ENCODE data around the gene NPHP1.
"Not testable (repeated sequence)": the region's sequence is repeated elsewhere in the genome, so short reads cannot be mapped to it uniquely, and the experiment has no call there.

The NPHP1 gene

GRCh38 chr2:110104025-110104771 lies 100.6 kb downstream of the NPHP1 start:
- no peak for DNase-seq

GRCh38 chr2:110103061-110103961 lies 101.5 kb downstream of the NPHP1 start:
- DNase-seq = no peak

- DNase-seq = no peak
These were observed 102.7 kb downstream of the NPHP1 start for GRCh38 chr2:110101901-110102803.

GRCh38 chr2:110101280-110101844 lies 103.5 kb downstream of the NPHP1 start:
- peak in 40 of 56 donors; percentile 2 to 73 (median 37) for DNase-seq

- not testable (repeated sequence) for DNase-seq
These were observed 103.9 kb downstream of the NPHP1 start for GRCh38 chr2:110100880-110101279.

- no peak for DNase-seq
These were observed 104.3 kb downstream of the NPHP1 start for GRCh38 chr2:110100480-110100879.

GRCh38 chr2:110099471-110100225 lies 105.2 kb downstream of the NPHP1 start:
- DNase-seq = no peak

GRCh38 chr2:110099038-110099425 lies 105.8 kb downstream of the NPHP1 start:
- no peak for DNase-seq

GRCh38 chr2:110097506-110098220 lies 107.2 kb downstream of the NPHP1 start:
- no peak for DNase-seq

- DNase-seq = no peak
These were observed 108.7 kb downstream of the NPHP1 start for GRCh38 chr2:110095994-110096633.

- not testable (repeated sequence) for DNase-seq
These were observed 109.8 kb downstream of the NPHP1 start for GRCh38 chr2:110094884-110095534.

GRCh38 chr2:110093924-110094323 lies 110.9 kb downstream of the NPHP1 start:
- not testable (repeated sequence) for DNase-seq

GRCh38 chr2:110090164-110090563 lies 114.6 kb downstream of the NPHP1 start:
- DNase-seq = not testable (repeated sequence)

GRCh38 chr2:110083757-110084156 lies 121.1 kb downstream of the NPHP1 start:
- DNase-seq = not testable (repeated sequence)

- not testable (repeated sequence) for DNase-seq
These were observed 121.7 kb downstream of the NPHP1 start for GRCh38 chr2:110083162-110083561.

- not testable (repeated sequence) for DNase-seq
These were observed 126.7 kb downstream of the NPHP1 start for GRCh38 chr2:110078104-110078503.

- DNase-seq = not testable (repeated sequence)
These were observed 128.9 kb downstream of the NPHP1 start for GRCh38 chr2:110075896-110076295.

All from amygdala (tissue), 56 donors.